DOHH2 (cell line): Measurements from ENCODE around the gene FXYD1.
"Not testable (repeated sequence)": the region's sequence is repeated elsewhere in the genome, so short reads cannot be mapped to it uniquely, and the experiment has no call there.

ENCODE experiments used
- EZH2phosphoT487 ChIP-seq: fragments of 200-600 bp; sonication (generic); IDR thresholded peaks from 2 replicates; pipeline ENCODE4 v1.6.1; 2017; ENCODE audit warnings: borderline replicate concordance, mild to moderate bottlenecking, antibody characterized with exemption, low read length, moderate library complexity, mixed read lengths
- TF ChIP-seq, protein P1 (sequence below): fragments of 200-600 bp; sonication (generic); IDR thresholded peaks from one replicate; pipeline ENCODE4 v1.5.1; 2014; ENCODE audit warnings: antibody characterized with exemption, mild to moderate bottlenecking, low read depth, low read length; ENCODE audit not compliant: poor library complexity, severe bottlenecking

DNA sequence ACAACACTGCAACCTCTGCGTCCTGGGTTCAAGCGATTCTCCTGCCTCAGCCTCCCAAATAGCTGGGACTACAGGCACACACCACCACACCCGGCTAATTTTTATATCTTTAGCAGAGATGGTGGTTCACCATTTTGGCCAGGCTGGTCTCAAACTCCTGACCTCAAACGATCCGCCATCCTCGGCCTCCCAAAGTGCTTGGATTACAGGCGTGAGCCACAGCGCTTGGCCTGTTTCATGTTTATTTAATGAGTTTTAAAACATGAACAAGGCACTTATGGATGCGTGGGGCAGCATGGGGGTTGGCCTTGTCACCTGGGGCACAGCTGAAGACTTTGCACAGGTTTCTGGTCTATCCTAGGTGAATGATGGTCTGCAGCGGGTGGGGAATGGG lies 14.5 kb downstream of the FXYD1 start:
- TF ChIP-seq, protein P1, sequence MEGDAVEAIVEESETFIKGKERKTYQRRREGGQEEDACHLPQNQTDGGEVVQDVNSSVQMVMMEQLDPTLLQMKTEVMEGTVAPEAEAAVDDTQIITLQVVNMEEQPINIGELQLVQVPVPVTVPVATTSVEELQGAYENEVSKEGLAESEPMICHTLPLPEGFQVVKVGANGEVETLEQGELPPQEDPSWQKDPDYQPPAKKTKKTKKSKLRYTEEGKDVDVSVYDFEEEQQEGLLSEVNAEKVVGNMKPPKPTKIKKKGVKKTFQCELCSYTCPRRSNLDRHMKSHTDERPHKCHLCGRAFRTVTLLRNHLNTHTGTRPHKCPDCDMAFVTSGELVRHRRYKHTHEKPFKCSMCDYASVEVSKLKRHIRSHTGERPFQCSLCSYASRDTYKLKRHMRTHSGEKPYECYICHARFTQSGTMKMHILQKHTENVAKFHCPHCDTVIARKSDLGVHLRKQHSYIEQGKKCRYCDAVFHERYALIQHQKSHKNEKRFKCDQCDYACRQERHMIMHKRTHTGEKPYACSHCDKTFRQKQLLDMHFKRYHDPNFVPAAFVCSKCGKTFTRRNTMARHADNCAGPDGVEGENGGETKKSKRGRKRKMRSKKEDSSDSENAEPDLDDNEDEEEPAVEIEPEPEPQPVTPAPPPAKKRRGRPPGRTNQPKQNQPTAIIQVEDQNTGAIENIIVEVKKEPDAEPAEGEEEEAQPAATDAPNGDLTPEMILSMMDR, result not testable (repeated sequence)
- TF ChIP-seq EZH2phosphoT487, result not testable (repeated sequence)
